SK-N-SH treated with all-trans-retinoic acid at 6 μM for 48 hours (cell line): ENCODE data around the gene GPSM3.

Source experiments
- ATAC-seq: fragments of 200-7000 bp; cut with Tn5 transposase; 3 replicates; pipeline ENCODE4 v1.9.1; 2020; ENCODE audit warnings: mild to moderate bottlenecking, moderate library complexity
- ARNTL ChIP-seq: fragments of 450-650 bp; formaldehyde crosslinking; IDR thresholded peaks from 2 replicates; pipeline ENCODE4 v1.5.0; 2020; ENCODE audit warnings: low read depth, mild to moderate bottlenecking, moderate library complexity, borderline replicate concordance
- BACH2 ChIP-seq: fragments of 250-450 bp; sonication (Bioruptor Pico); IDR thresholded peaks from 2 replicates; pipeline ENCODE4 v1.9.0; 2021; ENCODE audit warnings: mild to moderate bottlenecking, borderline replicate concordance
- CSDC2 ChIP-seq: fragments of 250-450 bp; sonication (Bioruptor Pico); IDR thresholded peaks from 2 replicates; pipeline ENCODE4 v1.5.0; 2020; ENCODE audit warnings: mild to moderate bottlenecking, moderate library complexity
- ESRRG ChIP-seq: fragments of 250-450 bp; sonication (Bioruptor Pico); IDR thresholded peaks from 2 replicates; pipeline ENCODE4 v1.6.1; 2021; ENCODE audit warnings: mild to moderate bottlenecking
- GLIS3 ChIP-seq: fragments of 250-450 bp; sonication (Bioruptor Pico); IDR thresholded peaks from 2 replicates; pipeline ENCODE4 v1.5.0; 2020; ENCODE audit warnings: mild to moderate bottlenecking, moderate library complexity
- ISL1 ChIP-seq: fragments of 250-450 bp; sonication (Bioruptor Pico); IDR thresholded peaks from 2 replicates; pipeline ENCODE4 v2.1.2; 2022; ENCODE audit warnings: mild to moderate bottlenecking, moderate library complexity
- OSR1 ChIP-seq: fragments of 250-450 bp; sonication (Bioruptor Pico); IDR thresholded peaks from 2 replicates; pipeline ENCODE4 v1.8.0; 2022; ENCODE audit warnings: moderate library complexity, mild to moderate bottlenecking, inconsistent platforms
- PPARA ChIP-seq: fragments of 250-450 bp; sonication (Bioruptor Pico); IDR thresholded peaks from 2 replicates; pipeline ENCODE4 v1.5.0; 2020; ENCODE audit warnings: mild to moderate bottlenecking, borderline replicate concordance
- RARB ChIP-seq: fragments of 250-450 bp; sonication (Bioruptor Pico); IDR thresholded peaks from 2 replicates; pipeline ENCODE4 v1.8.0; 2021; ENCODE audit warnings: mild to moderate bottlenecking, moderate library complexity
- SNAI2 ChIP-seq: fragments of 250-450 bp; sonication (Bioruptor Pico); IDR thresholded peaks from 2 replicates; pipeline ENCODE4 v1.5.0; 2020; ENCODE audit warnings: mild to moderate bottlenecking, moderate library complexity
- TCF4 ChIP-seq: fragments of 250-450 bp; sonication (Bioruptor Pico); IDR thresholded peaks from 2 replicates; pipeline ENCODE4 v1.8.0; 2021; ENCODE audit warnings: mild to moderate bottlenecking, moderate library complexity, borderline replicate concordance
- TOX ChIP-seq: fragments of 250-450 bp; sonication (Bioruptor Pico); IDR thresholded peaks from 2 replicates; pipeline ENCODE4 v1.8.0; 2021; ENCODE audit warnings: mild to moderate bottlenecking, moderate library complexity, borderline replicate concordance
- ZFP3 ChIP-seq: fragments of 250-450 bp; sonication (Bioruptor Pico); IDR thresholded peaks from 2 replicates; pipeline ENCODE4 v1.5.0; 2020; ENCODE audit warnings: mild to moderate bottlenecking, moderate library complexity
- ZFP30 ChIP-seq: fragments of 450-650 bp; formaldehyde crosslinking; IDR thresholded peaks from 2 replicates; pipeline ENCODE4 v1.5.0; 2022; ENCODE audit warnings: mild to moderate bottlenecking, moderate library complexity
- ZNF565 ChIP-seq: fragments of 450-650 bp; formaldehyde crosslinking; conservative IDR thresholded peaks from 2 replicates; pipeline ENCODE4 v1.5.0; 2020; ENCODE audit warnings: low read depth, mild to moderate bottlenecking, moderate library complexity
- ZNF8 ChIP-seq: fragments of 450-650 bp; formaldehyde crosslinking; IDR thresholded peaks from 2 replicates; pipeline ENCODE4 v1.5.0; 2020; ENCODE audit warnings: mild to moderate bottlenecking, moderate library complexity
- TF ChIP-seq, protein P1 (sequence below): fragments of 250-450 bp; sonication (Bioruptor Pico); IDR thresholded peaks from 2 replicates; pipeline ENCODE4 v1.8.0; 2020; ENCODE audit warnings: mild to moderate bottlenecking, moderate library complexity, borderline replicate concordance
- TF ChIP-seq, protein P2 (sequence below): fragments of 250-450 bp; sonication (Bioruptor Pico); IDR thresholded peaks from 2 replicates; pipeline ENCODE4 v1.5.0; 2020; ENCODE audit warnings: mild to moderate bottlenecking, moderate library complexity
- TF ChIP-seq, protein P3 (sequence below): fragments of 250-450 bp; sonication (Bioruptor Pico); IDR thresholded peaks from 2 replicates; pipeline ENCODE4 v1.8.0; 2021; ENCODE audit warnings: low read depth, mild to moderate bottlenecking, moderate library complexity, borderline replicate concordance
- TF ChIP-seq, protein P4 (sequence below): fragments of 250-450 bp; sonication (Bioruptor Pico); IDR thresholded peaks from 2 replicates; pipeline ENCODE4 v1.5.1; 2020; ENCODE audit warnings: low read depth, mild to moderate bottlenecking, moderate library complexity

GPSM3 gene

GRCh38 chr6:32224696-32225095 is 32.3 kb upstream of the GPSM3 start:
- TF ChIP-seq ZNF8 (CRISPR knock-in tag): no peak
- TF ChIP-seq, all 23 proteins: peak for 0
- no peak for ATAC-seq

DNA sequence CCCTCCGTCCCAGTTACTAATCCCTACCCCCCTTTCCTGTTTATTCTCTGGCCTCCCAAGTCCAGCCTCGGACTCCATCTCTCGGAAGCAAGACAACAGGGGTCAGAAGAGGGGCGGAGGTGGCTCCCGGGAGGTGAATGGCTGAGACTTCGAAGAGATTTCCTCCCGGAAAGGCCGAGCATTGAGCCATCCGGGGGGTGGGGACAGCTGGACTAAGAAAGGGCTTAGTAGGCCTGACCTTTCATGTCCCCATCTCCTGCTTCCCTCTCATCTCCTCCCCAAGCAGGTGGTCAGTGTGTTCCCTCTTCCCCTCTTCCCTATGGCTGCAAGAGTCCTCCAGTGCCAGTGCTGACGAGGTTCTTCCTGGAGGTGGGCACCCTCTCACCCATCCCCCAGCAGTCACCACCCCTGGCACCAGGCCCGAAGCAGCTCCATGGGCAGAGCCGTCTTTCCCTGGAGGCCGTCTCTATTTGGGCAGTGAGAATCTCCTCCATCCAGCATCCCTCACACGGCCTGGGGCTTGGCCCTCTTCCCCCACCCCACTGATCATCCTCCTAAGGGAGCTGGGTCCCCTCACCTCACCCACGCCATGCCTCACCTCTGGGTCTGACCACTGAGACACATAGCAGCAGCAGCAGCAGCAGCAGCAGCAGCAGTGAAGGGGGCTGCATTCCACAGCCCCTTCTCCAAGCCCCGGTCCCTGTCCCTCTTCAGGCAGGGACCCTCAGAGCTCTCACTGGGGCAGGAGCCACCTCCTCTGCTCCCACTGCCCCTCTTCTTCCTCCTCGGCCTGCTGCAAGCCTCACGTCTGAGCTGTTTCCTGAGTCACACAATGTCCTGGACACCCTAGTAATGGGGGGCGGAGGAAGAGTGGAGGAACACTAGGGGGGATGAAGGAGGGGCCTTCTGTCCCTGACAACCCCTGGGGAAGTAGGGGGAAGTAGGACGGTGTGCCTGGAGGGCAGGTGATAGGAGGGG is 31.1 kb upstream of the GPSM3 start, which contains the start of gene NOTCH4:
TSS of gene NOTCH4 (minus strand) at position 810 of the 978 bp plus-strand sequence. CDS start at position 671, 139 bp downstream.
- TF ChIP-seq, protein P1, sequence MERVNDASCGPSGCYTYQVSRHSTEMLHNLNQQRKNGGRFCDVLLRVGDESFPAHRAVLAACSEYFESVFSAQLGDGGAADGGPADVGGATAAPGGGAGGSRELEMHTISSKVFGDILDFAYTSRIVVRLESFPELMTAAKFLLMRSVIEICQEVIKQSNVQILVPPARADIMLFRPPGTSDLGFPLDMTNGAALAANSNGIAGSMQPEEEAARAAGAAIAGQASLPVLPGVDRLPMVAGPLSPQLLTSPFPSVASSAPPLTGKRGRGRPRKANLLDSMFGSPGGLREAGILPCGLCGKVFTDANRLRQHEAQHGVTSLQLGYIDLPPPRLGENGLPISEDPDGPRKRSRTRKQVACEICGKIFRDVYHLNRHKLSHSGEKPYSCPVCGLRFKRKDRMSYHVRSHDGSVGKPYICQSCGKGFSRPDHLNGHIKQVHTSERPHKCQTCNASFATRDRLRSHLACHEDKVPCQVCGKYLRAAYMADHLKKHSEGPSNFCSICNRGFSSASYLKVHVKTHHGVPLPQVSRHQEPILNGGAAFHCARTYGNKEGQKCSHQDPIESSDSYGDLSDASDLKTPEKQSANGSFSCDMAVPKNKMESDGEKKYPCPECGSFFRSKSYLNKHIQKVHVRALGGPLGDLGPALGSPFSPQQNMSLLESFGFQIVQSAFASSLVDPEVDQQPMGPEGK (CRISPR knock-in tag): no peak
- TF ChIP-seq ARNTL (no peak), ZFP30 (CRISPR knock-in tag) (no peak), ISL1 (CRISPR knock-in tag) (no peak), TOX (no peak)
- no peak for ATAC-seq

GRCh38 chr6:32222333-32223230 is 30.1 kb upstream of the GPSM3 start:
- no peak for TF ChIP-seq BACH2 (CRISPR knock-in tag)
- TF ChIP-seq OSR1 (CRISPR knock-in tag): no peak
- TF ChIP-seq, protein P2, sequence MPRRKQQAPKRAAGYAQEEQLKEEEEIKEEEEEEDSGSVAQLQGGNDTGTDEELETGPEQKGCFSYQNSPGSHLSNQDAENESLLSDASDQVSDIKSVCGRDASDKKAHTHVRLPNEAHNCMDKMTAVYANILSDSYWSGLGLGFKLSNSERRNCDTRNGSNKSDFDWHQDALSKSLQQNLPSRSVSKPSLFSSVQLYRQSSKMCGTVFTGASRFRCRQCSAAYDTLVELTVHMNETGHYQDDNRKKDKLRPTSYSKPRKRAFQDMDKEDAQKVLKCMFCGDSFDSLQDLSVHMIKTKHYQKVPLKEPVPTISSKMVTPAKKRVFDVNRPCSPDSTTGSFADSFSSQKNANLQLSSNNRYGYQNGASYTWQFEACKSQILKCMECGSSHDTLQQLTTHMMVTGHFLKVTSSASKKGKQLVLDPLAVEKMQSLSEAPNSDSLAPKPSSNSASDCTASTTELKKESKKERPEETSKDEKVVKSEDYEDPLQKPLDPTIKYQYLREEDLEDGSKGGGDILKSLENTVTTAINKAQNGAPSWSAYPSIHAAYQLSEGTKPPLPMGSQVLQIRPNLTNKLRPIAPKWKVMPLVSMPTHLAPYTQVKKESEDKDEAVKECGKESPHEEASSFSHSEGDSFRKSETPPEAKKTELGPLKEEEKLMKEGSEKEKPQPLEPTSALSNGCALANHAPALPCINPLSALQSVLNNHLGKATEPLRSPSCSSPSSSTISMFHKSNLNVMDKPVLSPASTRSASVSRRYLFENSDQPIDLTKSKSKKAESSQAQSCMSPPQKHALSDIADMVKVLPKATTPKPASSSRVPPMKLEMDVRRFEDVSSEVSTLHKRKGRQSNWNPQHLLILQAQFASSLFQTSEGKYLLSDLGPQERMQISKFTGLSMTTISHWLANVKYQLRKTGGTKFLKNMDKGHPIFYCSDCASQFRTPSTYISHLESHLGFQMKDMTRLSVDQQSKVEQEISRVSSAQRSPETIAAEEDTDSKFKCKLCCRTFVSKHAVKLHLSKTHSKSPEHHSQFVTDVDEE: no peak
- TF ChIP-seq PPARA (CRISPR knock-in tag): no peak
- TF ChIP-seq ZFP30 (CRISPR knock-in tag): no peak
- no peak for TF ChIP-seq TCF4 (CRISPR knock-in tag)
- TF ChIP-seq ARNTL: no peak
- no peak for TF ChIP-seq SNAI2 (CRISPR knock-in tag)
- TF ChIP-seq ZNF8 (CRISPR knock-in tag): no peak
- TF ChIP-seq, protein P3, sequence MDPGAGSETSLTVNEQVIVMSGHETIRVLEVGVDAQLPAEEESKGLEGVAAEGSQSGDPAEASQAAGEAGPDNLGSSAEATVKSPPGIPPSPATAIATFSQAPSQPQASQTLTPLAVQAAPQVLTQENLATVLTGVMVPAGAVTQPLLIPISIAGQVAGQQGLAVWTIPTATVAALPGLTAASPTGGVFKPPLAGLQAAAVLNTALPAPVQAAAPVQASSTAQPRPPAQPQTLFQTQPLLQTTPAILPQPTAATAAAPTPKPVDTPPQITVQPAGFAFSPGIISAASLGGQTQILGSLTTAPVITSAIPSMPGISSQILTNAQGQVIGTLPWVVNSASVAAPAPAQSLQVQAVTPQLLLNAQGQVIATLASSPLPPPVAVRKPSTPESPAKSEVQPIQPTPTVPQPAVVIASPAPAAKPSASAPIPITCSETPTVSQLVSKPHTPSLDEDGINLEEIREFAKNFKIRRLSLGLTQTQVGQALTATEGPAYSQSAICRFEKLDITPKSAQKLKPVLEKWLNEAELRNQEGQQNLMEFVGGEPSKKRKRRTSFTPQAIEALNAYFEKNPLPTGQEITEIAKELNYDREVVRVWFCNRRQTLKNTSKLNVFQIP (CRISPR knock-in tag): no peak
- TF ChIP-seq CSDC2 (CRISPR knock-in tag): no peak
- no peak for TF ChIP-seq ESRRG
- TF ChIP-seq, protein P4, sequence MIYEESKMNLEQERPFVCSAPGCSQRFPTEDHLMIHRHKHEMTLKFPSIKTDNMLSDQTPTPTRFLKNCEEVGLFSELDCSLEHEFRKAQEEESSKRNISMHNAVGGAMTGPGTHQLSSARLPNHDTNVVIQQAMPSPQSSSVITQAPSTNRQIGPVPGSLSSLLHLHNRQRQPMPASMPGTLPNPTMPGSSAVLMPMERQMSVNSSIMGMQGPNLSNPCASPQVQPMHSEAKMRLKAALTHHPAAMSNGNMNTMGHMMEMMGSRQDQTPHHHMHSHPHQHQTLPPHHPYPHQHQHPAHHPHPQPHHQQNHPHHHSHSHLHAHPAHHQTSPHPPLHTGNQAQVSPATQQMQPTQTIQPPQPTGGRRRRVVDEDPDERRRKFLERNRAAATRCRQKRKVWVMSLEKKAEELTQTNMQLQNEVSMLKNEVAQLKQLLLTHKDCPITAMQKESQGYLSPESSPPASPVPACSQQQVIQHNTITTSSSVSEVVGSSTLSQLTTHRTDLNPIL (CRISPR knock-in tag): no peak
- ATAC-seq: no peak

DNA sequence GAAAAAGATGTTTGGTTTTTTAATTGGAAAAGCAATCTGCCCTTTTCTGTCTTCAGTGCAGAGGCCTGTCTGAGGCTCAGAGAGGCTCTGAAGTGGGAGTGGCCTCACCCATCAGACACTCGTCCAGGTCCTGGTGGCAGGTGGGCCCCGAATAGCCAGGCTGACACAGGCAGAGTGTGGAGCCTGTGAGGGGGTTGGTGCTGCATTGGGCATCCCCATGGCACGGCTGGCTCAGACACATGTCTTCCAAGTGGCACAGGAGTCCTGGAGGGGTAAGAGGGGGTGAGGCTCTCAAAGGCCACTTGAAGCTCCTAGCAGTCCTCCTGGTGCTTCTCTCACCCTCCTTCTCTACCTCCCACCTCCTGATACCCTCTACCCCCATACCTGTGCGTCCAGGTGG is 27.6 kb upstream of the GPSM3 start:
- ATAC-seq: no peak
- TF ChIP-seq TCF4 (CRISPR knock-in tag) (no peak), RARB (CRISPR knock-in tag) (no peak), ARNTL (no peak), ZFP30 (CRISPR knock-in tag) (no peak), TOX (no peak), BACH2 (CRISPR knock-in tag) (no peak), CSDC2 (CRISPR knock-in tag) (no peak), ESRRG (no peak), ZFP3 (CRISPR knock-in tag) (no peak), ISL1 (CRISPR knock-in tag) (no peak), ZNF565 (CRISPR knock-in tag) (no peak), PPARA (CRISPR knock-in tag) (no peak), GLIS3 (CRISPR knock-in tag) (no peak)
- TF ChIP-seq, protein P4 (CRISPR knock-in tag): no peak
- TF ChIP-seq, protein P2: no peak
